HL-60 (cell line): ENCODE data around the gene MACF1.

Experiments
- DNase-seq, 2 experiments: peaks; one replicate each; pipeline ENCODE4 v3.0.0-alpha.2; 2010 to 2020; ENCODE audit warnings: low read depth in 1 of 2, low spot score in 1 of 2
- H3K27ac ChIP-seq: fragments of 250-450 bp; sonication (Bioruptor Pico); replicated peaks from 2 replicates; pipeline ENCODE4 v1.5.1; 2020; ENCODE audit warnings: mild to moderate bottlenecking, moderate library complexity
- H3K27me3 ChIP-seq: fragments of 250-450 bp; sonication (Bioruptor Pico); 2 replicates; pipeline ENCODE4 v1.5.1; 2021; ENCODE audit warnings: mild to moderate bottlenecking, moderate library complexity; ENCODE audit not compliant: insufficient read depth, poor library complexity, severe bottlenecking
- H3K4me3 ChIP-seq: replicated peaks from 2 replicates; pipeline ENCODE4 v1.5.1; 2011; ENCODE audit warnings: mild to moderate bottlenecking, control low read depth, low read length; ENCODE audit not compliant: insufficient read depth
- GABPA ChIP-seq: IDR thresholded peaks from 2 replicates; pipeline ENCODE4 v1.6.1; 2012; ENCODE audit warnings: low read depth
- POLR2AphosphoS5 ChIP-seq: IDR thresholded peaks from 2 replicates; pipeline ENCODE4 v1.6.1; 2012; ENCODE audit warnings: low read depth
- SPI1 ChIP-seq: IDR thresholded peaks from 2 replicates; pipeline ENCODE4 v1.6.1; 2012; ENCODE audit warnings: low read depth, mild to moderate bottlenecking, borderline replicate concordance
- TF ChIP-seq, protein P1 (sequence below): IDR thresholded peaks from one replicate; pipeline ENCODE4 v1.5.1; 2011; ENCODE audit warnings: low read length, control low read depth, inconsistent platforms; ENCODE audit not compliant: insufficient read depth
- TF ChIP-seq, protein P2 (sequence below): IDR thresholded peaks from 2 replicates; pipeline ENCODE4 v1.6.1; 2012; ENCODE audit warnings: low read depth; ENCODE audit not compliant: insufficient replicate concordance

The MACF1 gene

DNA sequence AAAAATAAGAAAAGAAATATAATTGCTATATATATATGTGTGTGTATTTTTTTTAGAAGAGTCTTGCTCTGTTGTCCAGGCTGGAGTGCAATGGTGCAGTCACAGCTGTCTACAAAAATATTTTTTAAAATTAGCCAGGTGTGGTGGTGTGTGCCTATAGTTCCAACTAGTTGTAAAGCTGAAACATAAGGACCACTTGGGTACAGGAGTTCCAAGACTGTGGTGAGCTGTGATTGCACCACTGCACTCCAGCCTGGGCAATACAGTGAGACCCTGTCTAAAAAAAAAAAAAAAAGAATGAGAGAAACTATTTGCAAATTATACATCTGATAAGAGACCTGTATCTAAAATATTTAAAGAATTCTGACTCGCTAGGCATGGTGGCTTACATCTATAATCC, 328.9 kb downstream of the MACF1 start:
- TF ChIP-seq SPI1: no peak
- TF ChIP-seq, protein P1, sequence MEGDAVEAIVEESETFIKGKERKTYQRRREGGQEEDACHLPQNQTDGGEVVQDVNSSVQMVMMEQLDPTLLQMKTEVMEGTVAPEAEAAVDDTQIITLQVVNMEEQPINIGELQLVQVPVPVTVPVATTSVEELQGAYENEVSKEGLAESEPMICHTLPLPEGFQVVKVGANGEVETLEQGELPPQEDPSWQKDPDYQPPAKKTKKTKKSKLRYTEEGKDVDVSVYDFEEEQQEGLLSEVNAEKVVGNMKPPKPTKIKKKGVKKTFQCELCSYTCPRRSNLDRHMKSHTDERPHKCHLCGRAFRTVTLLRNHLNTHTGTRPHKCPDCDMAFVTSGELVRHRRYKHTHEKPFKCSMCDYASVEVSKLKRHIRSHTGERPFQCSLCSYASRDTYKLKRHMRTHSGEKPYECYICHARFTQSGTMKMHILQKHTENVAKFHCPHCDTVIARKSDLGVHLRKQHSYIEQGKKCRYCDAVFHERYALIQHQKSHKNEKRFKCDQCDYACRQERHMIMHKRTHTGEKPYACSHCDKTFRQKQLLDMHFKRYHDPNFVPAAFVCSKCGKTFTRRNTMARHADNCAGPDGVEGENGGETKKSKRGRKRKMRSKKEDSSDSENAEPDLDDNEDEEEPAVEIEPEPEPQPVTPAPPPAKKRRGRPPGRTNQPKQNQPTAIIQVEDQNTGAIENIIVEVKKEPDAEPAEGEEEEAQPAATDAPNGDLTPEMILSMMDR: no peak
- TF ChIP-seq GABPA: no peak
- no peak for TF ChIP-seq POLR2AphosphoS5
- TF ChIP-seq, protein P2, sequence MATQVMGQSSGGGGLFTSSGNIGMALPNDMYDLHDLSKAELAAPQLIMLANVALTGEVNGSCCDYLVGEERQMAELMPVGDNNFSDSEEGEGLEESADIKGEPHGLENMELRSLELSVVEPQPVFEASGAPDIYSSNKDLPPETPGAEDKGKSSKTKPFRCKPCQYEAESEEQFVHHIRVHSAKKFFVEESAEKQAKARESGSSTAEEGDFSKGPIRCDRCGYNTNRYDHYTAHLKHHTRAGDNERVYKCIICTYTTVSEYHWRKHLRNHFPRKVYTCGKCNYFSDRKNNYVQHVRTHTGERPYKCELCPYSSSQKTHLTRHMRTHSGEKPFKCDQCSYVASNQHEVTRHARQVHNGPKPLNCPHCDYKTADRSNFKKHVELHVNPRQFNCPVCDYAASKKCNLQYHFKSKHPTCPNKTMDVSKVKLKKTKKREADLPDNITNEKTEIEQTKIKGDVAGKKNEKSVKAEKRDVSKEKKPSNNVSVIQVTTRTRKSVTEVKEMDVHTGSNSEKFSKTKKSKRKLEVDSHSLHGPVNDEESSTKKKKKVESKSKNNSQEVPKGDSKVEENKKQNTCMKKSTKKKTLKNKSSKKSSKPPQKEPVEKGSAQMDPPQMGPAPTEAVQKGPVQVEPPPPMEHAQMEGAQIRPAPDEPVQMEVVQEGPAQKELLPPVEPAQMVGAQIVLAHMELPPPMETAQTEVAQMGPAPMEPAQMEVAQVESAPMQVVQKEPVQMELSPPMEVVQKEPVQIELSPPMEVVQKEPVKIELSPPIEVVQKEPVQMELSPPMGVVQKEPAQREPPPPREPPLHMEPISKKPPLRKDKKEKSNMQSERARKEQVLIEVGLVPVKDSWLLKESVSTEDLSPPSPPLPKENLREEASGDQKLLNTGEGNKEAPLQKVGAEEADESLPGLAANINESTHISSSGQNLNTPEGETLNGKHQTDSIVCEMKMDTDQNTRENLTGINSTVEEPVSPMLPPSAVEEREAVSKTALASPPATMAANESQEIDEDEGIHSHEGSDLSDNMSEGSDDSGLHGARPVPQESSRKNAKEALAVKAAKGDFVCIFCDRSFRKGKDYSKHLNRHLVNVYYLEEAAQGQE: no peak
- Histone ChIP-seq H3K4me3 (no peak overlapping the region), H3K27me3 (no peaks in the 10 kb centered on the region), H3K27ac (no peak overlapping the region)
- DNase-seq: no peak
